Activated T-helper 17 cell treated with anti-CD3 and anti-CD28 coated beads, Interleukin-2, amount 50 U/mL, for 72 hours (primary cell): ENCODE results near the gene TIMM13. TPM values are rescaled to one million over a fixed set of nuclear protein-coding genes. Genes with fewer than 3 reads are reported as not detected.
"Not testable (repeated sequence)": the region's sequence is repeated elsewhere in the genome, so short reads cannot be mapped to it uniquely, and the experiment has no call there.

Source experiments
- ATAC-seq: fragments of 150-1000 bp; cut with Tn5 transposase; replicated peaks from 2 replicates; pipeline ENCODE4 v1.10.0; 2021; ENCODE audit warnings: mild to moderate bottlenecking, moderate library complexity
- H3K27ac Mint-ChIP-seq: one replicate; pipeline ENCODE4 v1.8.0; 2022; ENCODE audit warnings: mixed read lengths
- H3K27me3 Mint-ChIP-seq: one replicate; pipeline ENCODE4 v1.8.0; 2022; ENCODE audit warnings: mixed read lengths
- H3K36me3 Mint-ChIP-seq: one replicate; pipeline ENCODE4 v1.8.0; 2022; ENCODE audit warnings: low read depth, mild to moderate bottlenecking, mixed read lengths
- H3K4me1 Mint-ChIP-seq: one replicate; pipeline ENCODE4 v1.8.0; 2022; ENCODE audit warnings: mixed read lengths
- H3K4me3 Mint-ChIP-seq: one replicate; pipeline ENCODE4 v1.8.0; 2022; ENCODE audit warnings: mild to moderate bottlenecking, mixed read lengths
- H3K9me3 Mint-ChIP-seq: one replicate; pipeline ENCODE4 v1.8.0; 2022; ENCODE audit warnings: mixed read lengths
- total RNA-seq, 2 donors: library from RNA; stranded (reverse); gene quantifications; one replicate each; pipeline ENCODE4 v1.2.3, GENCODE V29; 2022

TIMM13 gene
- total RNA-seq, 2 donors from 2014 or later: 51.0 to 140 TPM

DNA sequence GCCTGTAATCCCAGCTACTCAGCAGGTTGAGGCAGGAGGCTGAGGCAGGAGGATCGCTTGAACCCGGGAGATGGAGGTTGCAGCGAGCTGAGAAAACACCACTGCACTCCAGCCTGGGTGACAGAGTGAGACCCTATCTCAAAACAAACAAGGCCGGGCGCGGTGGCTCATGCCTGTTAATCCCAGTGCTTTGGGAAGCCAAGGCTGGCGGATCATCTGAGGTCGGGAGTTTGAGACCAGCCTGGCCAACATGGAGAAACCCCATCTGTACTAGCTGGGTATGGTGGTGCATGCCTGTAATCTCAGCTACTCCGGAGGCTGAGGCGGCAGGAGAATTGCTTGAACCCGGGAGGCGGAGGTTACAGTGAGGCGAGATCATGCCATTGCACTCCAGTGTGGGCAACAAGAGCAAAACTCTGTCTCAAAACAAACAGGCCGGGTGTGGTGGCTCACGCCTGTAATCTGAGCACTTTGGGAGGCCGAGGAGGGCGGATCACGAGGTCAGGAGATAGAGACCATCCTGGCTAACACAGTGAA, 32.0 kb downstream of the TIMM13 start:
- H3K27ac Mint-ChIP-seq, ATAC-seq, H3K4me1 Mint-ChIP-seq, H3K9me3 Mint-ChIP-seq, H3K27me3 Mint-ChIP-seq, H3K36me3 Mint-ChIP-seq, H3K4me3 Mint-ChIP-seq: not testable (repeated sequence)

DNA sequence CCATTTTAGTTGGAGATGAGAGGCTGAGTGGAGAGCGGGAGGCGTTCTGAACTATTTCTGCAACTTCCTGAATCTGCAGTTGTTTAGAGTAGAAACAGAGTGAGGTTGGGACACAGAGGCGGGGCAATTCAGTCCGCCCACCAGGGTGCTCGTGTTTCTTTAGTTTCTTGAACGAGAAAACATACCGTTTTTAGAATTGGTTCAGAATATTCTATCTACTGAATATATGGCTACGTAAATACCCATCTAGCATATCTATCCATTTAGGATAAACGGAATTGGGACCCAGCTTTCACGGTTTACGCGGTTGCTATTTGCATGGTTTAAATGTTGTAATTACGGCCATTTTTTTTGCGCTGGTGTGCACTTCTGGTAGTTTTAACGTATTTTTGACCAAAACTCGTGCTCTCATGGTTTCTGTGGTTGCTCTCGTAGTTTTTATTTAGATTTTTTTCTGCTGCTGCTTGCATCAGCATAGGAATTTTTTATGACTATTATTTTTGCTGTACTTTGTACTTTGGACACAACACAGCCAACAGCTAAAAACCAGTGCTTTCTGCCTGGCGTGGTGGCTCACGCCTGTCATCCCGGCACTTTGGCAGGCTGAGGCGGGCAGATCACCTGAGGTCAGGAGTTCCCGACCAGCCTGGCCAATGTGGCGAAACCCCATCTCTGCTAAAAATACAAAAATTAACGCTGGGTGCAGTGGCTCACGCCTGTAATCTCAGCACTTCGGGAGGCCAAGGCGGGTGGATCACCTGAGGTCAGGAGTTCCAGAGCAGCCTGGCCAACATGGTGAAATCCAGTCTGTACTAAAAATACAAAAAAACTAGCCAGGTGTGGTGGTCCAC, 32.7 kb downstream of the TIMM13 start:
- Mint-ChIP-seq H3K4me1 (peaks cover 5% of the 10 kb centered on the region), H3K9me3 (no peaks in the 10 kb centered on the region), H3K27ac (no peak overlapping the region), H3K27me3 (no peaks in the 10 kb centered on the region), H3K4me3 (no peak overlapping the region), H3K36me3 (no peaks in the 10 kb centered on the region)
- ATAC-seq: no peak

DNA sequence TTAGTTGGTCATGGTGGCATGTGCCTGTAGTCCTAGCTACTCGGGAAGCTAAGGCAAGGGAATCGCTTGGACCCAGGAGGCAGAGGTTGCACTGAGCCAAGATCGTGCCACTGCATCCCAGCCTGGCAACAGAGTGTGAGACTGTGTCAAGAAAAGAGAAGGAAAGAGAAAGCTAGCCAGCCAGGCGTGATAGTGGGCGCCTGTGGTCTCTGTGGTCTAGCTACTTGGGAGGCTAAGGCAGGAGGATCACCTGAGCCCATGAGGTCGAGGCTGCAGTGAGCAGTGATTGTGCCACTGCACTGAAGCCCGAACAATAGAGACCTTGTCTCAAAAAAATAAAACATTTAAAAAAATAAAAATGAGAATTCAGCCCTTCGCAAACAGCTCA, 33.3 kb downstream of the TIMM13 start:
- Mint-ChIP-seq H3K9me3 (no peaks in the 10 kb centered on the region), H3K4me1 (peaks cover 5% of the 10 kb centered on the region), H3K36me3 (no peaks in the 10 kb centered on the region), H3K27ac (no peak overlapping the region), H3K4me3 (no peak overlapping the region), H3K27me3 (no peaks in the 10 kb centered on the region)
- no peak for ATAC-seq

DNA sequence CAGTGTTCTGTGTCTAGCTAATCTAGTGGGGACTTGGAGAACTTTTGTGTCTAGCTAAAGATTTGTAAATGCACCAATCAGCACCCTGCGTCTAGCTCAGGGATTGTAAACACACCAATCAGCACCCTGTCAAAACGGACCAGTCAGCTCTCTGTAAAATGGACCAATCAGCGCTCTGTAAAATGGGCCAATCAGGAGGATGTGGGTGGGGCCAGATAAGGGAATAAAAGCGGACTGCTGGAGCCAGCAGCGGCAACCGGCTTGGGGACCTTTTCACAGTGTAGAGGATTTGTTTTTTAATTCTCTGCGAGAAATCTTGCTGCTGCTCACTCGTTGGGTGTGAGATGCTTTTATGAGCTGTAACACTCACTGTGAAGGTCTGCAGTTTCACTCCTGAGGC, 34.5 kb downstream of the TIMM13 start:
- not testable (repeated sequence) for H3K4me3 Mint-ChIP-seq

DNA sequence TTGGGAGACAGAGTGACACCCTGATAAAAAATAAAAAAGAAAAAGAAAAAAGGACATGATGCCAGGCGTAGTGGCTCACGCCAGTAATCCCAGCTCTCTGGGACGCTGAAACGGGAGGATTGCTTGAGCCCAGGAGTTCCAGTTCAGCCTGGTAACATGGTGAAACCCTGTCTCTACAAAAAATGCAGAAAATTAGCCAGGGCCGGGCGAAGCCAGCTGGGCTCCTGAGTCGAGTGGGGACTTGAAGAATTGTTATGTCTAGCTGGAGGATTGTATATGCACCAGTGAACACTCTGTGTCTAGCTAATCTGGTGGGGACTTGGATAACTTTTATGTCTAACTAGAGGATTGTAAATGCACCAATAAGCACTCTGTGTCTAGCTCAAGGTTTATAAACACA, 35.0 kb downstream of the TIMM13 start:
- H3K4me3 Mint-ChIP-seq: no peak overlapping the region
- H3K36me3 Mint-ChIP-seq: no peaks in the 10 kb centered on the region
- ATAC-seq: no peak
- no peaks in the 10 kb centered on the region for H3K9me3 Mint-ChIP-seq
- H3K4me1 Mint-ChIP-seq: peaks cover 5% of the 10 kb centered on the region
- H3K27ac Mint-ChIP-seq: no peak overlapping the region
- H3K27me3 Mint-ChIP-seq: no peaks in the 10 kb centered on the region

More for the DNA sequence above, 34.5 kb downstream of the TIMM13 start:
- not testable (repeated sequence) for H3K27me3 Mint-ChIP-seq, H3K4me1 Mint-ChIP-seq, H3K27ac Mint-ChIP-seq, ATAC-seq, H3K36me3 Mint-ChIP-seq, H3K9me3 Mint-ChIP-seq

DNA sequence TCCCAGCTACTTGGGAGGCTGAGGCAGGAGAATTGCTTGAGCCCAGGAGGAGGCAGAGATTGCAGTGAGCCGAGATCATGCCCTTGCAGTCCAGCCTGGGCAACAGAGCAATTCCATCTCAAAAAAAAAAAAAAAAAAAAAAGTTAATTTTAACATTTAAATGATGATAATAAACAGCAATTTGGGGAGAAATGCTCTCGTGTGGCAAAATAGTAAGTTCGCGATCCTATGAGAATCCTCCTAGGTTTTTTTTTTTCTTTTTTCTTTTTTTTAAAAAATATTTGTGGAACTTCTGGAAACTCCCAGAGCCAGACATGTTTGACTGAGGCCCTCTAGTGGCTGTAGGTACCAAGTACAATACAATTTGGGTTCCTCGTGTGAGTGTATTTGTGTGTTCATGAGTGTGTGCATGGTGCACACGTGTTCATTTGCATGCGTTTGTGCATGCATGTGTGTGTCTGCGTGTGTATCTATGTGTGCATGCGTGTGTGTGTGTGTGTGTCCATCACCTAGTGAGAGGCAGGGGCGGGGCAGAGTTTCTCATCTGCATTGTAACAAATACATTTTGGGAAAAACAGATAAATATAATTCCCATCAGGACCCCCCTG, 36.2 kb downstream of the TIMM13 start:
- H3K27me3 Mint-ChIP-seq: no peaks in the 10 kb centered on the region
- no peaks in the 10 kb centered on the region for H3K9me3 Mint-ChIP-seq
- no peak overlapping the region for H3K27ac Mint-ChIP-seq
- H3K4me1 Mint-ChIP-seq: peaks cover 5% of the 10 kb centered on the region
- no peaks in the 10 kb centered on the region for H3K36me3 Mint-ChIP-seq
- H3K4me3 Mint-ChIP-seq: no peak overlapping the region
- peak; percentile 59 for ATAC-seq

DNA sequence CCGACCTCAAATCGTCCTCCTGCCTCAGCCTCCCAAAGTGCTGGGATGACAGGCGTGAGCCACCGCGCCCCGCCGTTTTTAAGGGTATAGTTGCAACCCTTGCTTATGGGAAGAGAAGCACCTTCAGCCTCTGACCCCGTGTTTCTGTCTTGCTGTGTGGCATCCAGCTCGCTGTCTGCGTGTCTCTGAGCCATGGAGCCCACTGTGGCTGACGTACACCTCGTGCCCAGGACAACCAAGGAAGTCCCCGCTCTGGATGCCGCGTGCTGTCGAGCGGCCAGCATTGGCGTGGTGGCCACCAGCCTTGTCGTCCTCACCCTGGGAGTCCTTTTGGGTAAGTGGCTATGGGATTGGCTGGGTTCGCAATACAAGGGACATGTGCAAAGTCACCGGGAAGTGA, 37.8 kb downstream of the TIMM13 start:
- Mint-ChIP-seq H3K4me3 (no peak overlapping the region), H3K9me3 (no peaks in the 10 kb centered on the region), H3K27me3 (no peaks in the 10 kb centered on the region), H3K27ac (no peak overlapping the region), H3K4me1 (peaks cover 5% of the 10 kb centered on the region), H3K36me3 (no peaks in the 10 kb centered on the region)
- ATAC-seq: no peak

DNA sequence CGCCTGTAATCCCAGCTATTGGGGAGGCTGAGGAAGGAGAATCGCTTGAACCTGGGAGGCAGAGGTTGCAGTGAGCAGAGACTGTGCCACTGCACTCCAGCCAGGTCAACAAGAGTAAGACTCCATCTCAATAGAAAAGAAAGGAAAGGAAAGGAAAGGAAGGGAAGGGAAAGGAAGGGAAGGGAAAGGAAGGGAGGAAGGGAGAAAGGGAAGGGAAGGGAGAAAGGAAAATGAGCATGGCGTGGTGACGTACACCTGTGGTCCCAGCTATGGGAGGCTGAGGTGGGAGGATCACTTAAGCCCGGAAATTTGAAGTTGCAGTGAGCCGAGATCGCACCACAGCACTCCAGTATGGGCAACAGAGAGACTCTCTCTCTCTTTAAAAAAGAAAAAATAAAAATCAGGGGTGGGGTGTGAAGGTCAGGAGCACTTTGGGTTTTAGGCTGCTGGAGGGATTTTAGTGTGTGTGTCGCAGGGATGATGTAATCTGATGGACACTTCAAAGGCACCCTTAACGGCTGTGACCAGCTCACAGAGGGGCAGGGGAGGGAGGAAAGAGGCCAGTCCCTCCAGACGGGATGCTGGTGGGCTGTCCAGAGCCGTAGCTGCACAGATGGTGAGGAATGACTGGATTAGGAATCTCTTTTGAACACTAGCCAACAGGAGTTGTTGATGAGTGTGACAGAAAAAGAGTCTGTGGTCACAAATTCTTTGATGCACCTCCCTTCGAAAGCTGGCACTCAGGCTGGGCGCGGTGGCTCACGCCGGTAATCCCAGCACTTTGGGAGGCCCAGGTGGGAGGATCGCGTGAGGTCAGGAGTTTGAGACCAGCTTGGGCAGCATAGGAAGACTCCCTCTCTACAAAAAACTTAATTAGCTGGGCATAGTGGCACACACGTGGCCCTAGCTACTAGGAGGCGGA, 39.8 kb downstream of the TIMM13 start:
- H3K27ac Mint-ChIP-seq: no peak overlapping the region
- peaks cover 5% of the 10 kb centered on the region for H3K4me1 Mint-ChIP-seq
- H3K9me3 Mint-ChIP-seq: no peaks in the 10 kb centered on the region
- no peaks in the 10 kb centered on the region for H3K27me3 Mint-ChIP-seq
- H3K36me3 Mint-ChIP-seq: no peaks in the 10 kb centered on the region
- H3K4me3 Mint-ChIP-seq: no peak overlapping the region
- ATAC-seq: no peak

DNA sequence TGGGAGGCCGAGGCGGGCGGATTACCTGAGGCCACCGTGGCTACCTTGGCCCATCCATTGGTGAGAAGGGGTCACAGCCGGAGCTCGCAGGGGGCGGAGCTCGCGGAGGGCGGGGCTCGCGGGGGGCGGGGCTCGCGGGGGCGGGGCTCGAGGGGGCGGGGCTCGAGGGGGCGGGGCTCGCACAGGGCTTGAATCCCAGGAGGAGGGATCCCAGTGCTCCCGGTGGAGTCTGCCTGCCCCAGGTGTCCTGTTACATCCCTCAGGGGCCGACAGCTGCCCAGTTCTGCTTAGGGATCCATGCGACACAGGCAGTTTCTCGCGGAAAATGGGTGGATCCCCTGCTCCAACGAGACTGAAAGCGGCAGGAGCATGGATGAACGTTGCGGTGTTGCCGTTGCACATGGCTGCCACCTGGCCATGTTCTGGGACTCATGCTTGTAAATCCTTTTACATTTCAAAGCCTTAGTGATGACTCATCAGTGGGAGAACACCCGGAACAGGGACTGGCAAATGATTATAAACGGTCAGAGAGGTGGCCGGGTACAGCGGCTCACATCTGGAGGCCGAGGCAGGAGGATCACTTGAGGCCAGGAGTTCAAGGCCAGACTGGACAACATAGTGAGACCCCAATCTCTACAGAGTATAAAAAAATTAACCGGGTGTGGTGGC, 42.2 kb downstream of the TIMM13 start:
- H3K36me3 Mint-ChIP-seq: no peaks in the 10 kb centered on the region
- ATAC-seq: no peak
- H3K9me3 Mint-ChIP-seq: no peaks in the 10 kb centered on the region
- H3K27ac Mint-ChIP-seq: no peak overlapping the region
- H3K4me1 Mint-ChIP-seq: no peaks in the 10 kb centered on the region
- H3K27me3 Mint-ChIP-seq: no peaks in the 10 kb centered on the region
- H3K4me3 Mint-ChIP-seq: no peak overlapping the region

DNA sequence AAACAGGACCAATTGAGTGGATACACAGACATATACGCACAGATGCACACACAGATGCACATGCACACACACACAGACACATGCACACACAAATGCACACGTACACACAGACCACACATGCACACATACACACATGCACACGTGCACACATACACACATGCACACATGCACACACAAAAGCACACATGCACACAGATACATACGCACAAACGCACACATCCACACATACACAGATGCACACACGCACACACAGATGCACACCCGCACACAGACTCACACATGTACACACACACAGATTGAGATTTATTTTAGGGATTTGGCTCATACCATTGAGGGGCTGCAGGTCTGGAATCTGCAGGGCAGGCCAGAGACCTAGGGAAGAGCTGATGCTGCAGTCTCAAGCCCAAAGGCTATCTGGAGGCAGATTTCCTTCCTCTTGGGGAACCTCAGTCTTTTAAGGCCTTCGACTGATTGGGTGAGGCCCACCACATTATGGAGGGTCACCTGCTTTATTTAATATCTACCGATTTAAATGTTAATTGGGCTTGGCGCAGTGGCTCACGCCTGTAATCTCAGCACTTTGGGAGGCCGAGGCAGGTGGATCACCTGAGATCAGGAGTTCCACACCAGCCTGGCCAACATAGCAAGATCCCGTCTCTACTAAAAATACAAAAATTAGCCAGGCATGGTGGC, 44.7 kb downstream of the TIMM13 start:
- ATAC-seq: no peak
- Mint-ChIP-seq H3K27me3 (no peaks in the 10 kb centered on the region), H3K9me3 (no peaks in the 10 kb centered on the region), H3K27ac (no peak overlapping the region), H3K4me1 (no peaks in the 10 kb centered on the region), H3K36me3 (no peaks in the 10 kb centered on the region), H3K4me3 (no peak overlapping the region)

DNA sequence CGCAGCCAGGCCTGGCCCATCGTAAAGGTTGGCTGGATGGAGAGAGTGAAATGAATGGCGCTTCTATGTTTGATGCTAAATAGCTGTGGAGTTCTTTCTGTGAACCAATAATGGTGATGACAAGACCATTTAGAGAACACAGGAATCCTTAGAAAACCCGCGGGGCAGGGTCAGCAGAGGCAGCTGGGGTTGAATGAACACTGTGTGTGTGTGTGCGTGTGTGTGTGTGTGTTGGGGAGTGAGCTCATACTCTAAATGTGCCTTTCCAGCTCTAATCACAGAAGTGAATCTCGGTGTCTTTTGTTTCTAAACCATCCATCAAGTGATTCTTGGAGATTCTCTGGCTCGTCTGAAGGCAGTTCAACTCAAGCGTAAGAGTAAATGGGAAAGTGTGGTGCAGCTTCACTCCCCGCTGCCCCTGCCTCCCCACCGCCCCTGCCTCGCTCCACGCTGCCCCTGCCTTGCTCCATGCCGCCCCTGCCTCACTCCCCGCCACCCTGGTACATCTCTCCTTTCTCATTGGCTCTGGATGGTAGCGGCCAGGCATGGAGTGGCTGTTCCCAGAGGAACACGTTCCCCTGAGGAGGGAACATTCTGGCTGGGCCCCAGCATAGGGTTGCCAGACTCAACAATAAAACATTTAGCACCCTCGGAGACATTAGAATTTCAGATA, 46.1 kb downstream of the TIMM13 start:
- no peak overlapping the region for H3K4me3 Mint-ChIP-seq
- no peak overlapping the region for H3K27ac Mint-ChIP-seq
- no peaks in the 10 kb centered on the region for H3K36me3 Mint-ChIP-seq
- no peaks in the 10 kb centered on the region for H3K4me1 Mint-ChIP-seq
- no peaks in the 10 kb centered on the region for H3K9me3 Mint-ChIP-seq
- ATAC-seq: no peak
- no peaks in the 10 kb centered on the region for H3K27me3 Mint-ChIP-seq

DNA sequence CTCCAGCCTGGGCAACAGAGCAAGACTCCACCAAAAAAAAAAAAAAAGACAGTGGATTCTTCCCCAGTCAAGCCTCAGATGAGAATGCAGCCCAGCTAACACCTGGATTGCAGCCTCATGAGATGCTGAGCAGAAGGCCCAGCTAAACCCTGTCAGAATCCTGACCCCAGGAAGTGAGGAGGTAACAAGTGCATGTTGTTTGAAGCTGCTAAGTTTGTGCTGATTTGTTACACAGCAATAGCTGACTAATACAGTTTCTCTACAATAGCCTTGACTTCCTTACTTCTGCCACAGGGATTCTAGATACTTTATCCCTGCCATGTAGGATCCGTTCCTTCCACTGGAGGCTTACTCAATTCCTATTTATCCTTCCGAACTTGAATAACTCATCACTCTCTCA, 46.8 kb downstream of the TIMM13 start:
- Mint-ChIP-seq H3K27ac (no peak overlapping the region), H3K9me3 (no peaks in the 10 kb centered on the region), H3K36me3 (no peaks in the 10 kb centered on the region), H3K4me1 (no peaks in the 10 kb centered on the region), H3K27me3 (no peaks in the 10 kb centered on the region), H3K4me3 (no peak overlapping the region)
- no peak for ATAC-seq

DNA sequence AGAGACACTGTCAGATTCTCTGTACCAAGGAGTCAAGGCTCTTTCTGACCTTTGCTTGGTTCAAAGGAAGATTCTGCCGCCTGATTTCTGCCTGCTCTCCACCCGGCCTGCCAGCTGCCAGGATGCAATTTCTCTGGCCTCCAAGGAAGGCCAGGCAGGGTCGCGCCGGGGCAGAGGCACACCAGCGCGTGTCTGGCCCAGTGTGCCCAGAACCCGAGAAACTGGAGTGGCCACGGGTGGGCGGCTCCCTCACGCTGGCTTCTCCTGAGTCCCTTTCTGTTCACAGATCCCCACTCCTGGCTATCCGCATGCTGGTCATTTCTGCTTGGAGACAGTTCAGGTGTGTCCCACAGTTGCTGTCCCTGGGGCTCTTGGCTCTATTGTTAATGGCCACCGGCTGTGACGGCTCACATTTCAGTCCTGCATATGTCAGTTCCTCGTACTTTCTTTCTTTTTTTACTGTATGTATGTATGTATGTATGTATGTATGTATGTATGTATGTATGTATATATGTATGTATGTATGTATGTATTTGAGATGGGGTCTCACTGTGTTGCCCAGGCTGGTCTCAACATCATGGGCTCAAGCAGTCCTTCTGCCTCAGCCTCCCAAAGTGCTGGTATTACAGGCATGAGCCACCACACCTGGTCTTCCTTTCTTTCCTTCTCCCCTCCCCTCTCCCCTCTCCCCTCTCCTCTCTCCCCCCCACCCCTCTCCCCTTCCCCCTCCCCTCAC, 50.4 kb downstream of the TIMM13 start:
- H3K27ac Mint-ChIP-seq: no peak overlapping the region
- no peak for ATAC-seq
- no peaks in the 10 kb centered on the region for H3K4me1 Mint-ChIP-seq
- no peaks in the 10 kb centered on the region for H3K36me3 Mint-ChIP-seq
- H3K9me3 Mint-ChIP-seq: no peaks in the 10 kb centered on the region
- no peak overlapping the region for H3K4me3 Mint-ChIP-seq
- no peaks in the 10 kb centered on the region for H3K27me3 Mint-ChIP-seq
